Activated gamma-delta T cell (primary cell): ENCODE data around the gene ZBP1.

Experiments
- DNase-seq: peaks from one replicate; lab custom pipeline; 2025; lab: John Stamatoyannopoulos, UW

Gene ZBP1

GRCh38 chr20:57658447-57658832, 38.2 kb upstream of the ZBP1 start:
- no peak for DNase-seq

GRCh38 chr20:57657535-57658446, 37.6 kb upstream of the ZBP1 start:
- no peak for DNase-seq

GRCh38 chr20:57656821-57657534, 36.8 kb upstream of the ZBP1 start:
- no peak for DNase-seq

GRCh38 chr20:57656252-57656820, 36.1 kb upstream of the ZBP1 start:
- DNase-seq: no peak

- no peak for DNase-seq
Measured at GRCh38 chr20:57655809-57656155, 35.6 kb upstream of the ZBP1 start.

- no peak for DNase-seq
Measured at GRCh38 chr20:57654998-57655808, 35.0 kb upstream of the ZBP1 start.

GRCh38 chr20:57654363-57654997, 34.3 kb upstream of the ZBP1 start:
- no peak for DNase-seq

- no peak for DNase-seq
Measured at GRCh38 chr20:57653910-57654309, 33.7 kb upstream of the ZBP1 start.

GRCh38 chr20:57653546-57653900, 33.3 kb upstream of the ZBP1 start:
- DNase-seq: no peak

- DNase-seq: no peak
Measured at GRCh38 chr20:57652606-57653545, 32.6 kb upstream of the ZBP1 start.

GRCh38 chr20:57651881-57652605, 31.8 kb upstream of the ZBP1 start:
- DNase-seq: no peak

- DNase-seq: no peak
Measured at GRCh38 chr20:57650756-57651483, 30.7 kb upstream of the ZBP1 start.

GRCh38 chr20:57650266-57650665, 30.0 kb upstream of the ZBP1 start:
- no peak for DNase-seq

GRCh38 chr20:57649617-57650015, 29.4 kb upstream of the ZBP1 start:
- DNase-seq: no peak

- DNase-seq: no peak
Measured at GRCh38 chr20:57648878-57649616, 28.8 kb upstream of the ZBP1 start.

- DNase-seq: no peak
Measured at GRCh38 chr20:57647933-57648785, 27.9 kb upstream of the ZBP1 start.
